ENCODE results near the gene NOP10. TPM values are rescaled to one million over a fixed set of nuclear protein-coding genes. Genes with fewer than 3 reads are reported as not detected.

Gene NOP10
- 543 to 591 TPM (median 551 TPM) in 5 replicates for total RNA-seq (2022; extraction: Qiagen RNA extraction; ENCODE audit: low read depth)

DNA sequence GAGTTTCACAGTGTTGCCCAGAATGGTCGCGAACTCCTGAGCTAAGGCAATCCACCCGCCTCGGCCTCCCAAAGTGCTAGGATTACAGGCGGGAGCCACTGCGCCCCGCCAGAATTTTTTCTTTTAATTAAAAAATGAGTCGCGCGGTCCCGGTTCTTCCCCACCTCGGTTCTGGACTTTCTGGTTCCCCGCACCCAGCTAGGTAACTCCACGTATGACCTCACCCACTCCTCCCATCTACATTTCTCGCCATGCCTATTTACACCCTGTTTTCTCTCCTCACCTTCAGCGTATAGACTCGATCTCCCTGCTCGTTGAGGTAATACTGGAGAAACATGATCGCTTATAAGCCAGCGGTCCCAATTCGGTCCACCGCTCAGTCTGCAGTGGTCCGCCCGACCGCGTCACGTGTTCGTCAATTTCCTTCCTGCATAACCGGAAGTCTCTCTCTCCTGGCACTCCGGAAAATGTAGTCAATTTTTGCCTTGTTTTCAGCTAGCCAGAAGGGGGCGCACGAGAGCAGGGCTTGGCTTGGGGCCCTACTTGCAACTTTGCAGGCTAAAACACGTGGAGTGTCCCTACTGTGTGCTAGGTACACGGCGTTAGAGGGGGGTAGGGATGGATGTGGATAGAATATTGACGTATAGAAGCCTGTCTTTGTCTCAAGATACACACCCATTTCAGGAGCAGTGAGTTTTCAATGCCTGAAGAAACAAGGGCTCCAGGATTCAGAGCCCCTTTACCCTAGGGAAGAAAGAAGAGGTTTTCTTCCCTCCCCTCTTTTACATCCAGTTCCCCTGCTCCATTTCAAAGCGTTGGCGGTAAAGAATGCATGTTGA lies at the start of gene NOP10, which contains the start of gene NUTM1:
Gene NOP10, minus strand, starts transcription at position 400 of the 839 bp plus-strand sequence. Its CDS starts 63 bp downstream, at position 337.
Gene NUTM1, plus strand, starts transcription at position 579 of the 839 bp plus-strand sequence. CDS start 382 bp downstream, outside the sequence.

DNA sequence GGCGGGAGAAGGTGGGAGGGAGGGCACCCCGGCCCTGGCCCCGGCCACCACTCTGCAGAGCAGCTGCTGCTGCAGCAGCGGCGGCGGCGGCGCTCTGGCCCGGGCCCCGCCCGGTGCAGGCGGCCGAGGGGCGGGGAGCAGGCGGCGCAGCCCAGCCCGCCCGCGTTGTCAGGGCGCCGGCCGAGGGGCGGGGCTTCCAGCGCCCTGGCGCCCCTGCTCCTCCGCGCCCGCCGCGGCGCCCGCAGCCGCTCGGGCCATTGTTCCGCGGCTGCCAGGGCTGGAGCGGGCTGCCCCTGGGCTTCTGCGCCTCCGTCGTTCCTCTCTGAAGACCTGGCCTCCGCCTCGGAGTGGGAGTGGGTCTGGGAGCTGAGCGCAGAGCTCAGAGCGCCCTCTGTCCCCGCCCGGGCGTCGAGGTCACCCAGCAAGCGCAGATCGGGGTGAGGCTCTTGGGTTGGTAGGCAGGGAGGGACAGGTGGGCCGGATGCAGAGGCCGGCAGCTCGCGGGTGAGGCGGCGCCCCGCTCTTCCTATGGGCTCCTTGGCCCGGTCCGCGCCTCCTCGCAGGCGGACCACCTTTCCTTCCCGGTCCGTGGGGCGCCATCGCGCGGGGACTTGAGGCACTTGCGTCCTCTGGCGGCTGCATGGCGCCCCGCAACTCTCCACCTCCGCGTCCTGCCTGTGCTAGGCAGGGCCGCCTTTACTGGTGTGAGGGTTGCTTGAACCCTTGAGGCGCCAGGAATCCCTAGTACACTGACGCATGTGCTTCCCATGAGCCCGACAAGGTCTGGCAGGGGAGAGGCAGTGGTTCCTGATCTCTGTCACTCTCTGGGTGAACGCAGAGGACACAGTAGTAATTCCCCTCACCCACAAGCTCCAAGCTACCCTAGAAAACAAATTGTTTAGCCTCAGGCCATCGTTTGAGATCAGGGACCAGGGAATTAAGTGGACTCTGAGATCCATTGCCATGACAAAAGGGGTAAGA lies 24.5 kb upstream of the NOP10 start, which contains the start of gene LPCAT4:
Gene LPCAT4, minus strand, starts transcription at position 96 of the 981 bp plus-strand sequence. CDS start 96 bp downstream, outside the sequence.

DNA sequence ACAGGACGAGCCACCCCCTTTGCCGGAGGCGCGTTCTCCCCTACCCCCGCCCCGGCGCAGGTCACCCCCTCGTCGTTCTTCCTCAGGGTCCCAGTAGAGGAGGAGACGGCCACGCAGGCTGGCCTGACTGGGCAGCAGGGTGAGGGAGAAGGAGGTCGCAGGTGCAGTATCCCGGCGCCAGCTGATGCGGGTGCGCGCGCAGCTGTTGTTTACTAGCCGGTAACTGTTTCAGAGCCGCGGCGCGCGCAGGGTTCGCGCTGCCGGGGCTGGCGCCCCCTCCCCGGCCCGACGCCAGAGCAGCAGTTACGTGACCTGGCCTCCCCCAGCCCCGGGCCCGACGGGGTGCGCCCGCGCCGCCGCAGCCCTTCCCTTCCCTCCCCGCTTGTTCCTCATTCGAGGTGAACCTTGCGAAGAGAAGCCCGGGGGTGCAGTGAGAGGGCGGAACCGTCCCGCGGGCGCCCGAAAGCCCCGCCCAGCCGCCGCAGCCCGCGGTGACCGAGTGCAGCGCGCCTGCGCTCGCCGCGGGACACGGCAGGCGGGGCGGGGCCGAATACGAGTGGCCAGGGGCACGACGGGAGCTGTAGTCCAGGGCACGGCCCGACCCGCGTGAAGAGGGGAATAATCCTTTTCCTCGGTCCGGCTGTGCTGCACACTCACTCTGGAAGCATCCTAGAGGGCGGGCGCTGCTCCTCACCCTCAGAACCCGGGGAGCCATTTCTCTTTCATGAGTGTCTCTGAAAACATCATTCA lies 5.2 kb downstream of the NOP10 start, which contains the start of gene SLC12A6:
Gene SLC12A6, minus strand, starts transcription at position 225 of the 750 bp plus-strand sequence. CDS start 1,101 bp downstream, outside the sequence.

Other genes with a start within 250 kb of the NOP10 start
- 139 to 154 TPM (median 148 TPM) in 5 replicates for gene EMC7, start 241.3 kb downstream of the NOP10 start, total RNA-seq (2022; extraction: Qiagen RNA extraction; ENCODE audit: low read depth)
- gene PGBD4, start 241.1 kb downstream of the NOP10 start, total RNA-seq (2022; extraction: Qiagen RNA extraction; ENCODE audit: low read depth) = 1.4 to 1.8 TPM (median 1.6 TPM) in 5 replicates
- 30.5 to 41.9 TPM (median 33.8 TPM) in 5 replicates for gene KATNBL1, start 133.0 kb downstream of the NOP10 start, total RNA-seq (2022; extraction: Qiagen RNA extraction; ENCODE audit: low read depth)
- gene EMC4, start 118.1 kb downstream of the NOP10 start, total RNA-seq (2022; extraction: Qiagen RNA extraction; ENCODE audit: low read depth) = 193 to 224 TPM (median 204 TPM) in 5 replicates
- 5.8 to 9.7 TPM (median 8.1 TPM) in 5 replicates for gene SLC12A6, start 5.4 kb downstream of the NOP10 start, total RNA-seq (2022; extraction: Qiagen RNA extraction; ENCODE audit: low read depth)
- gene NUTM1, start 179 bp upstream of the NOP10 start, total RNA-seq (2022; extraction: Qiagen RNA extraction; ENCODE audit: low read depth) = not detected in 5 replicates
- 52.7 to 67.3 TPM (median 58.4 TPM) in 5 replicates for gene LPCAT4, start 24.1 kb upstream of the NOP10 start, total RNA-seq (2022; extraction: Qiagen RNA extraction; ENCODE audit: low read depth)
- 4.6 to 10.7 TPM (median 9.3 TPM) in 5 replicates for gene GOLGA8A, start 94.7 kb upstream of the NOP10 start, total RNA-seq (2022; extraction: Qiagen RNA extraction; ENCODE audit: low read depth)
- 11.6 to 19.0 TPM (median 17.2 TPM) in 5 replicates for gene GOLGA8B, start 240.5 kb upstream of the NOP10 start, total RNA-seq (2022; extraction: Qiagen RNA extraction; ENCODE audit: low read depth)

Measured in A549 treated with DMSO at 1 μM for 4 hours (cell line).